Hepatocyte (in vitro differentiated cells): ENCODE data around the gene FUOM.

ENCODE experiments used
- CTCF ChIP-seq: fragments of 200-600 bp; sonication (generic); IDR thresholded peaks from 2 replicates; pipeline ENCODE4 v1.5.1; 2016; ENCODE audit warnings: antibody characterized with exemption, mild to moderate bottlenecking; ENCODE audit not compliant: poor library complexity
- EZH2phosphoT487 ChIP-seq: fragments of 200-600 bp; sonication (generic); IDR thresholded peaks from one replicate; pipeline ENCODE4 v1.6.1; 2018; ENCODE audit warnings: antibody characterized with exemption, mild to moderate bottlenecking, low read depth, moderate library complexity; ENCODE audit not compliant: unreplicated experiment, severe bottlenecking

- TF ChIP-seq CTCF (no peak), EZH2phosphoT487 (no peak)
Measured at GRCh38 chr10:133325440-133326222, 32.2 kb downstream of the FUOM start.
